ENCODE data around the gene TPGS1.

The TPGS1 gene

GRCh38 chr19:496112-496665 is 11.1 kb upstream of the TPGS1 start, which contains the start of gene MADCAM1:
MADCAM1 (plus strand) TSS chr19:496486; CDS start chr19:496500, 14 bp downstream.
- DNase-seq: no peak

GRCh38 chr19:496986-497385 is 10.3 kb upstream of the TPGS1 start:
- no peak for DNase-seq

GRCh38 chr19:497491-497868 is 9.8 kb upstream of the TPGS1 start:
- DNase-seq: no peak

- no peak for DNase-seq
Measured at GRCh38 chr19:497869-498510, 9.3 kb upstream of the TPGS1 start.

GRCh38 chr19:498511-498891 is 8.8 kb upstream of the TPGS1 start:
- DNase-seq: no peak

GRCh38 chr19:498977-499623 is 8.2 kb upstream of the TPGS1 start:
- no peak for DNase-seq

- no peak for DNase-seq
Measured at GRCh38 chr19:501646-502045, 5.7 kb upstream of the TPGS1 start.

- DNase-seq: no peak
Measured at GRCh38 chr19:504616-505015, 2.7 kb upstream of the TPGS1 start.

GRCh38 chr19:506404-507285 is 652 bp upstream of the TPGS1 start:
- peak; percentile 98 for DNase-seq

- no peak for DNase-seq
Measured at GRCh38 chr19:508204-509150, 1.2 kb downstream of the TPGS1 start.

- DNase-seq: peak; percentile 96
Measured at GRCh38 chr19:510606-511100, 3.4 kb downstream of the TPGS1 start.

- peak; percentile 93 for DNase-seq
Measured at GRCh38 chr19:511101-511851, 4.0 kb downstream of the TPGS1 start.

GRCh38 chr19:512547-513365 is 5.5 kb downstream of the TPGS1 start:
- DNase-seq: no peak

- no peak for DNase-seq
Measured at GRCh38 chr19:513368-514165, 6.3 kb downstream of the TPGS1 start.

- DNase-seq: no peak
Measured at GRCh38 chr19:514166-514663, 6.9 kb downstream of the TPGS1 start.

- no peak for DNase-seq
Measured at GRCh38 chr19:517721-518597, 10.7 kb downstream of the TPGS1 start.

- peak; percentile 68 for DNase-seq
Measured at GRCh38 chr19:518598-519231, 11.4 kb downstream of the TPGS1 start.

- DNase-seq: no peak
Measured at GRCh38 chr19:519449-519865, 12.2 kb downstream of the TPGS1 start.

Data from CD4-positive, alpha-beta T cell treated with Interleukin-17A for 1 hour (primary cell).